GM12873 (cell line): Measurements from ENCODE around the gene ANAPC13.

ENCODE experiments used
- CTCF ChIP-seq: IDR thresholded peaks from 2 replicates; pipeline ENCODE4 v1.5.1; 2012; ENCODE audit warnings: low read depth, mild to moderate bottlenecking, moderate library complexity, low read length, control low read depth; ENCODE audit not compliant: insufficient read depth; ENCODE audit errors: missing control alignments

Gene ANAPC13

GRCh38 chr3:134496471-134497071 lies 10.8 kb upstream of the ANAPC13 start:
- TF ChIP-seq CTCF = no peak

- TF ChIP-seq CTCF = no peak
Observed at GRCh38 chr3:134495980-134496379, 10.2 kb upstream of the ANAPC13 start.

DNA sequence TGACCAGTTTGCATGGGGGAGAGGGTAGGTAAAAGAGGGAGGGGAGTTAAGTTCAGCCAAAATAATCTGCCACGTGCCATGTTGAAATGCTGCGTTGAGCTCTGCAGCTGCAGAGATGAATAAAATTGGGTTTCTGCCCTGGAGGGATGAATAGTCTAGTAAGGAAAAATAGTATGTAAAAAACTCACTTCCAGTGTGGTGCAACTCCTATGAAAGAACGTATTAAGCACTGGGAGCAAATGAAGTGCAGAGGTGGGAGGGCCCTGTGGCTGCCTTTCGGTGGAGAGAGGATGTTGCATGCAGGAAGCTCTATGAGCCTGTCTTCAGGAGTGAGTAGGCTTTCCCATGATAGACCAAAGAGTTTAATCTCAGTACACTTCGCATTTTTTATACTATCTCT lies 8.7 kb upstream of the ANAPC13 start:
- no peak for TF ChIP-seq CTCF

DNA sequence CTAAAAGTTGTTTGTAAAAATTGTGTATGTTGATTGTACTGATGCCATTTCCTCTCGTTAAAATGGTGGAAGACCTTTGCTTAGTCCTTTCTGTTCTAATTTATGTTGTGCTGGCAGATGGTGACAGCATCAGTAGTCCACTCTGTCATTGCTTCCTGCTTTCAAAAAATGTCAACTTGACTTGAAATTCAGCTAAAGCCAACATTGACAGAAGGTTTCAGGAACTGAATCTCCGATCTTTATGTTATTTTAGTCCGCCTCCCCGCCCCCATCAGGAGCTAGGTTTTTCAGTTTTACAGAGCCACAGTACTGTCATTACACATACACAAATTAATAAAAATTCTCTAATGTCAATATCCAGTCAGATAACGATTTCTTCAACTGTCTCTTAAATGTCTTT lies 1.6 kb upstream of the ANAPC13 start:
- no peak for TF ChIP-seq CTCF

GRCh38 chr3:134486577-134487041 lies 824 bp upstream of the ANAPC13 start:
- no peak for TF ChIP-seq CTCF

DNA sequence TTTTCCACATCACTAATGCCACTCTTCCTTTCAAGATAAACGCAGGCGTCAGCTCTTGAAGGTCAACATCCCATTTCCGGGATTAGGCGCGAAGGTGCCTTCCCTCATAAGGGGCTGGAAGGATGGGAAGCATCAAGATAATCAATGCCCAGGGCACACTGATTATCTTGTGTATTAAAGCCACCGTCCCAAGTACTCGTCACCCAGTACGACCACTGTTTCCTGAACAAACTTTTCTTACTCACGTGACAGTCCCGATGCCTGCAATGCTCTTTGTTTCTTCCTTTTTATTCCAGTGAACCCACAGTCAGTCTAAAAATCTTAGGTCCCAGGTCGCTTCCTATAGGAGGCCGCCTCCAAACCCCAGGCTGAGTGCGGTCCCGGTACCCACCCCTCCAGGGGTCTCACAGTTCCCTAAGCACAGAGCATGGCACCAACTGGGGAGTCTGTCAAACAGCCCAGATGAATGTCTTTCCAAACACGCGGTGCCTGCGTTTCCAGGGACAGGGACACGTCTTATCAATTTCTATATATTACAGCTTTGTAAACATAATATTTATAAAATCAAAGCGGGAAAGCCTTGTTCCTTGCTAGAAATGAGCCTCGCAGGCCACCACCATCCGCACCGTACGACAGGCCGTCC lies 589 bp downstream of the ANAPC13 start:
- no peak for TF ChIP-seq CTCF

DNA sequence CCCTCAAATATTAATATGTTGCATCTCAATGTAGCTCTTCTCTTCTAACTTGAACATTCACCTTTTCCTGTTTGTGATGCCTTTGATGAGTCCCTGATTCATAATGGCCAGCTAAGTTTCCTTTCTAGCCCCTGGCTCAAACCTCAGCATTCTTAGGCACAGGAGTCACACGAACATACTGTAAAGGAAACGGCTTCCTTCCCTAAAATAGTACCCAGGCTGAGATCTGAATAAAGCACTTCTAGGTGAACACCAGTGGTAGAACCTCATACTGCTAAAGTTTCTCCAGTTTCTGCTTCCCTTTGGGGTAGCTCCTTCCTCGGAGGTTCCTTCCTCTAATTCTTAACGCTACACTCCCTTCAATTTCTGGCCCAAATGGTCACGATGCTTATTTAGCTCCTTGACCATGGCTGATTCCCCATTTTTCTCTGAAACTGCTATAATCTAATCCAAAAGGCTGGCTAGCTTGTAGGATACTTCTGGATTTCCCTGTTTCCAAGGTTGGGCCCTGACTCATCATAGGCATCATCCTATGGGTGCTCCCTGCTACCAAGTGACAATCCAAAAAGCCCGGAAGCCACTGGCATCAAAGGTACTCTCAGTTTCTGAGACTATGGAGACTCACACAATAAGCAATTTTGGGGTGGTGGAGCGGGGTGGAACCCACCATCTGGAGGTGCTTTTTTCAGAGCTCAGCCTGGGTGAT lies 2.4 kb downstream of the ANAPC13 start:
- TF ChIP-seq CTCF = no peak
